ENCODE measurements around the gene UNC13A.

Gene UNC13A

DNA sequence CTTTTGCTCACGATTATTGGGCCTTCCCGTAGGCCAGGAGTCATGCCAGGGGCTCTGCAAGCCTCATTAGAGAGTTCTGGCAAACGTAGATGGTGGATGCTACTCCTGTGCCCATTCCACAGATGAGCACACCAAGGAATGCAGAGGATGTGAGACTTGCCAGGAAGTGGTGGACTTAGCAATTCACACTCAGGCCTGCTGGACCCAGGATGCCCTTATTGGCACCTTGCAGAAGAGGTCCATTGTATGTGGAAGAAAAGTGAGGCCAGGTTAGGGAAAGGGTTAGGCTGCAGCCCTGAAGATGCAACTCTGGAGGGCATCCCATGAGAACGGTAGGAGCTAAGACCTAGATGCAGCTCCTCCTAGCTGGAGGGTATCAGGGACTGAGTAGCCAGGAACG lies 5.9 kb downstream of the UNC13A start:
- no peak for ATAC-seq
- TF ChIP-seq ZFP3 (CRISPR knock-in tag; IDR thresholded peaks at IDR 0.05) (no peak), ZC3H10 (CRISPR knock-in tag; IDR thresholded peaks at IDR 0.05) (no peak), ARNTL (CRISPR knock-in tag; IDR thresholded peaks at IDR 0.05; ENCODE audit: borderline replicate concordance, low read depth) (no peak), ISL1 (CRISPR knock-in tag; IDR thresholded peaks at IDR 0.05) (no peak), TOX (CRISPR knock-in tag; IDR thresholded peaks at IDR 0.05; ENCODE audit: borderline replicate concordance) (no peak), GLIS3 (CRISPR knock-in tag; IDR thresholded peaks at IDR 0.05) (no peak), ZNF8 (CRISPR knock-in tag; IDR thresholded peaks at IDR 0.05) (no peak), SNAI2 (CRISPR knock-in tag; IDR thresholded peaks at IDR 0.05) (no peak), BACH2 (CRISPR knock-in tag; IDR thresholded peaks at IDR 0.05; ENCODE audit: borderline replicate concordance) (no peak), PPARA (CRISPR knock-in tag; IDR thresholded peaks at IDR 0.05; ENCODE audit: borderline replicate concordance) (no peak), CSDC2 (CRISPR knock-in tag; IDR thresholded peaks at IDR 0.05) (no peak), ZFP30 (CRISPR knock-in tag; IDR thresholded peaks at IDR 0.05) (no peak), CSRNP3 (CRISPR knock-in tag; IDR thresholded peaks at IDR 0.05) (no peak), ZNF70 (CRISPR knock-in tag; IDR thresholded peaks at IDR 0.05) (no peak), RARB (CRISPR knock-in tag; IDR thresholded peaks at IDR 0.05) (no peak), POU6F1 (CRISPR knock-in tag; IDR thresholded peaks at IDR 0.05; ENCODE audit: borderline replicate concordance, low read depth) (no peak), OSR1 (CRISPR knock-in tag; IDR thresholded peaks at IDR 0.05) (no peak), ESRRG (CRISPR knock-in tag; IDR thresholded peaks at IDR 0.05) (no peak), PATZ1 (CRISPR knock-in tag; IDR thresholded peaks at IDR 0.05; ENCODE audit: borderline replicate concordance) (no peak)
- TF ChIP-seq, protein P1, sequence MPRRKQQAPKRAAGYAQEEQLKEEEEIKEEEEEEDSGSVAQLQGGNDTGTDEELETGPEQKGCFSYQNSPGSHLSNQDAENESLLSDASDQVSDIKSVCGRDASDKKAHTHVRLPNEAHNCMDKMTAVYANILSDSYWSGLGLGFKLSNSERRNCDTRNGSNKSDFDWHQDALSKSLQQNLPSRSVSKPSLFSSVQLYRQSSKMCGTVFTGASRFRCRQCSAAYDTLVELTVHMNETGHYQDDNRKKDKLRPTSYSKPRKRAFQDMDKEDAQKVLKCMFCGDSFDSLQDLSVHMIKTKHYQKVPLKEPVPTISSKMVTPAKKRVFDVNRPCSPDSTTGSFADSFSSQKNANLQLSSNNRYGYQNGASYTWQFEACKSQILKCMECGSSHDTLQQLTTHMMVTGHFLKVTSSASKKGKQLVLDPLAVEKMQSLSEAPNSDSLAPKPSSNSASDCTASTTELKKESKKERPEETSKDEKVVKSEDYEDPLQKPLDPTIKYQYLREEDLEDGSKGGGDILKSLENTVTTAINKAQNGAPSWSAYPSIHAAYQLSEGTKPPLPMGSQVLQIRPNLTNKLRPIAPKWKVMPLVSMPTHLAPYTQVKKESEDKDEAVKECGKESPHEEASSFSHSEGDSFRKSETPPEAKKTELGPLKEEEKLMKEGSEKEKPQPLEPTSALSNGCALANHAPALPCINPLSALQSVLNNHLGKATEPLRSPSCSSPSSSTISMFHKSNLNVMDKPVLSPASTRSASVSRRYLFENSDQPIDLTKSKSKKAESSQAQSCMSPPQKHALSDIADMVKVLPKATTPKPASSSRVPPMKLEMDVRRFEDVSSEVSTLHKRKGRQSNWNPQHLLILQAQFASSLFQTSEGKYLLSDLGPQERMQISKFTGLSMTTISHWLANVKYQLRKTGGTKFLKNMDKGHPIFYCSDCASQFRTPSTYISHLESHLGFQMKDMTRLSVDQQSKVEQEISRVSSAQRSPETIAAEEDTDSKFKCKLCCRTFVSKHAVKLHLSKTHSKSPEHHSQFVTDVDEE (CRISPR knock-in tag; IDR thresholded peaks at IDR 0.05): no peak

GRCh38 chr19:17681505-17682125 lies 6.5 kb downstream of the UNC13A start:
- no peak for ATAC-seq
- TF ChIP-seq TOX (CRISPR knock-in tag; IDR thresholded peaks at IDR 0.05; ENCODE audit: borderline replicate concordance) (no peak), ZFP30 (CRISPR knock-in tag; IDR thresholded peaks at IDR 0.05) (no peak), GLIS3 (CRISPR knock-in tag; IDR thresholded peaks at IDR 0.05) (no peak), PATZ1 (CRISPR knock-in tag; IDR thresholded peaks at IDR 0.05; ENCODE audit: borderline replicate concordance) (no peak), CSDC2 (CRISPR knock-in tag; IDR thresholded peaks at IDR 0.05) (no peak), OSR1 (CRISPR knock-in tag; IDR thresholded peaks at IDR 0.05) (no peak), POU6F1 (CRISPR knock-in tag; IDR thresholded peaks at IDR 0.05; ENCODE audit: borderline replicate concordance, low read depth) (no peak), ZNF565 (CRISPR knock-in tag; conservative IDR thresholded peaks at IDR 0.05; ENCODE audit: low read depth) (no peak), ZNF70 (CRISPR knock-in tag; IDR thresholded peaks at IDR 0.05) (no peak), ISL1 (CRISPR knock-in tag; IDR thresholded peaks at IDR 0.05) (no peak), ESRRG (CRISPR knock-in tag; IDR thresholded peaks at IDR 0.05) (no peak), SNAI2 (CRISPR knock-in tag; IDR thresholded peaks at IDR 0.05) (no peak), CSRNP3 (CRISPR knock-in tag; IDR thresholded peaks at IDR 0.05) (no peak), ZNF8 (CRISPR knock-in tag; IDR thresholded peaks at IDR 0.05) (no peak), TCF4 (CRISPR knock-in tag; IDR thresholded peaks at IDR 0.05; ENCODE audit: borderline replicate concordance) (no peak)
- TF ChIP-seq, protein P1 (CRISPR knock-in tag; IDR thresholded peaks at IDR 0.05): no peak
